ENCODE measurements around the gene TPM1. TPM values are rescaled to one million over a fixed set of nuclear protein-coding genes. Genes with fewer than 3 reads are reported as not detected.

Gene TPM1
- total and polyA plus RNA-seq, 9 of the 15 experiments (the other 6 are each of a cell fraction or from before 2014, with no cell fraction given) = 8.1 to 53.9 (median 43.1) TPM

- ATAC-seq (no peak), FAIRE-seq (no peak), DNase-seq (ENCODE audit: extremely low read depth in 1 of 4, low spot score in 3 of 4) (no peak)
- Histone ChIP-seq H4K20me1 (replicated peaks; ENCODE audit: control insufficient read depth, insufficient read depth, low read length) (no peaks in the 10 kb centered on the region), H3K9me3 (replicated peaks; ENCODE audit: control insufficient read depth, insufficient read depth, low read depth, low read length) (no peaks in the 10 kb centered on the region), H3K4me1 (replicated peaks in 1 of 2; ENCODE audit: control insufficient read depth in 2 of 2, insufficient read depth in 2 of 2, low read length in 2 of 2) (no peaks in the 10 kb centered on the region), H3K27ac (ENCODE audit: extremely low read depth, low read depth, low read length) (no peak overlapping the region), H3K27me3 (ENCODE audit: control insufficient read depth in 2 of 2, insufficient read depth in 2 of 2, low read length in 2 of 2) (peaks cover 4 to 34% of the 10 kb centered on the region in 2 experiments; a peak in 3 of 5 replicates), H2AFZ (ENCODE audit: low read depth, low read length) (no peak overlapping the region), H3K9me1 (ENCODE audit: control insufficient read depth, insufficient read depth, low read length) (no peaks in the 10 kb centered on the region), H3K9ac (ENCODE audit: insufficient read depth in 1 of 2, low read depth in 2 of 2, low read length in 2 of 2) (no peak overlapping the region), H3K36me3 (ENCODE audit: control insufficient read depth, insufficient read depth, low read length) (no peaks in the 10 kb centered on the region), H3K4me3 (no peak overlapping the region), H3K4me2 (ENCODE audit: insufficient read depth, low read length) (no peak overlapping the region), H3K79me2 (ENCODE audit: control insufficient read depth, insufficient read depth, low read length) (no peaks in the 10 kb centered on the region)
- POLR2A ChIA-PET = interaction anchor here (0.5 to 0.6 kb wide), 2 partner anchors 64 to 453 kb away, joined by 3 read pairs; no protein-coding TSS in a partner anchor
- no TSS peak for BruUV-seq (replicated peaks)
- intact Hi-C loops (cut with micrococcal nuclease) (no loop called here), in situ Hi-C loops (cut with MboI) (no loop called here)
- CTCF ChIA-PET (ENCODE audit: low intra/inter-chr PET ratio) = no interaction called here
- WGBS (ENCODE audit: insufficient coverage, low coverage, missing lambda C conversion rate) = 3% methylated on average over 3 of the region's 3 CpGs
- TF ChIP-seq NCOA1 (IDR thresholded peaks at IDR 0.05; ENCODE audit: low read depth) (no peak), ERF (CRISPR knock-in tag; IDR thresholded peaks at IDR 0.05) (no peak), MCM3 (IDR thresholded peaks at IDR 0.05) (no peak), SAFB (IDR thresholded peaks at IDR 0.05; ENCODE audit: borderline replicate concordance, low read depth, low read length) (no peak), ZNF277 (CRISPR knock-in tag; IDR thresholded peaks at IDR 0.05; ENCODE audit: borderline replicate concordance) (no peak), SMARCE1 (IDR thresholded peaks at IDR 0.05) (no peak), ZNF780A (CRISPR knock-in tag; IDR thresholded peaks at IDR 0.05) (no peak), ATF1 (CRISPR knock-in tag; IDR thresholded peaks at IDR 0.05) (no peak), ATF1 (tag; IDR thresholded peaks at IDR 0.05) (no peak), ARID4B (CRISPR knock-in tag; IDR thresholded peaks at IDR 0.05) (no peak), YY1 (IDR thresholded peaks at IDR 0.05; ENCODE audit: borderline replicate concordance in 1 of 3, control insufficient read depth in 1 of 3, extremely low read depth in 1 of 3, insufficient read depth in 3 of 3, insufficient read length in 1 of 3, insufficient replicate concordance in 2 of 3, low read depth in 1 of 3, low read length in 2 of 3) (no peak)
These were observed 19.1 kb upstream of the TPM1 start for GRCh38 chr15:63023351-63023945.
